ENCODE results near the gene SLC44A1.
A peak's percentile ranks its signal among the peaks of the same experiment; 100 is the strongest.

Gene SLC44A1

GRCh38 chr9:105449081-105449480 is 204.6 kb downstream of the SLC44A1 start:
- no peak for TF ChIP-seq CTCF (IDR thresholded peaks at IDR 0.05; ENCODE audit: low read depth, low read length)
- H3K4me3 ChIP-seq (replicated peaks in 1 of 2; ENCODE audit: low read depth in 2 of 2, low read length in 2 of 2): peak overlapping the region; percentile 8 to 80
- DNase-seq (ENCODE audit: low read depth in 2 of 2): peak in 1 of 2 donors; percentile 53

GRCh38 chr9:105452185-105452584 is 207.7 kb downstream of the SLC44A1 start:
- DNase-seq (ENCODE audit: low read depth in 2 of 2): no peak
- no peak for TF ChIP-seq CTCF (IDR thresholded peaks at IDR 0.05; ENCODE audit: low read depth, low read length)
- no peak overlapping the region for H3K4me3 ChIP-seq (replicated peaks in 1 of 2; ENCODE audit: low read depth in 2 of 2, low read length in 2 of 2)

GRCh38 chr9:105455836-105456475 is 211.5 kb downstream of the SLC44A1 start:
- DNase-seq (ENCODE audit: low read depth in 2 of 2): no peak
- TF ChIP-seq CTCF (IDR thresholded peaks at IDR 0.05; ENCODE audit: low read depth, low read length): no peak
- no peak overlapping the region for H3K4me3 ChIP-seq (replicated peaks in 1 of 2; ENCODE audit: low read depth in 2 of 2, low read length in 2 of 2)

- TF ChIP-seq CTCF (IDR thresholded peaks at IDR 0.05; ENCODE audit: low read depth, low read length): no peak
- H3K4me3 ChIP-seq (replicated peaks in 1 of 2; ENCODE audit: low read depth in 2 of 2, low read length in 2 of 2): no peak overlapping the region
- DNase-seq (ENCODE audit: low read depth in 2 of 2): no peak
Measured at GRCh38 chr9:105457560-105458294, 213.3 kb downstream of the SLC44A1 start.

GRCh38 chr9:105458404-105458803 is 214.0 kb downstream of the SLC44A1 start:
- TF ChIP-seq CTCF (IDR thresholded peaks at IDR 0.05; ENCODE audit: low read depth, low read length): no peak
- H3K4me3 ChIP-seq (replicated peaks in 1 of 2; ENCODE audit: low read depth in 2 of 2, low read length in 2 of 2): no peak overlapping the region
- no peak for DNase-seq (ENCODE audit: low read depth in 2 of 2)

GRCh38 chr9:105459336-105459735 is 214.9 kb downstream of the SLC44A1 start:
- no peak for TF ChIP-seq CTCF (IDR thresholded peaks at IDR 0.05; ENCODE audit: low read depth, low read length)
- no peak overlapping the region for H3K4me3 ChIP-seq (replicated peaks in 1 of 2; ENCODE audit: low read depth in 2 of 2, low read length in 2 of 2)
- no peak for DNase-seq (ENCODE audit: low read depth in 2 of 2)
